ENCODE data around the gene EML4. TPM values are rescaled to one million over a fixed set of nuclear protein-coding genes. Genes with fewer than 3 reads are reported as not detected.

EML4 gene, protein sequence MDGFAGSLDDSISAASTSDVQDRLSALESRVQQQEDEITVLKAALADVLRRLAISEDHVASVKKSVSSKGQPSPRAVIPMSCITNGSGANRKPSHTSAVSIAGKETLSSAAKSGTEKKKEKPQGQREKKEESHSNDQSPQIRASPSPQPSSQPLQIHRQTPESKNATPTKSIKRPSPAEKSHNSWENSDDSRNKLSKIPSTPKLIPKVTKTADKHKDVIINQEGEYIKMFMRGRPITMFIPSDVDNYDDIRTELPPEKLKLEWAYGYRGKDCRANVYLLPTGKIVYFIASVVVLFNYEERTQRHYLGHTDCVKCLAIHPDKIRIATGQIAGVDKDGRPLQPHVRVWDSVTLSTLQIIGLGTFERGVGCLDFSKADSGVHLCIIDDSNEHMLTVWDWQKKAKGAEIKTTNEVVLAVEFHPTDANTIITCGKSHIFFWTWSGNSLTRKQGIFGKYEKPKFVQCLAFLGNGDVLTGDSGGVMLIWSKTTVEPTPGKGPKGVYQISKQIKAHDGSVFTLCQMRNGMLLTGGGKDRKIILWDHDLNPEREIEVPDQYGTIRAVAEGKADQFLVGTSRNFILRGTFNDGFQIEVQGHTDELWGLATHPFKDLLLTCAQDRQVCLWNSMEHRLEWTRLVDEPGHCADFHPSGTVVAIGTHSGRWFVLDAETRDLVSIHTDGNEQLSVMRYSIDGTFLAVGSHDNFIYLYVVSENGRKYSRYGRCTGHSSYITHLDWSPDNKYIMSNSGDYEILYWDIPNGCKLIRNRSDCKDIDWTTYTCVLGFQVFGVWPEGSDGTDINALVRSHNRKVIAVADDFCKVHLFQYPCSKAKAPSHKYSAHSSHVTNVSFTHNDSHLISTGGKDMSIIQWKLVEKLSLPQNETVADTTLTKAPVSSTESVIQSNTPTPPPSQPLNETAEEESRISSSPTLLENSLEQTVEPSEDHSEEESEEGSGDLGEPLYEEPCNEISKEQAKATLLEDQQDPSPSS
- 40.2 and 74.6 TPM in 2 replicates for total RNA-seq

DNA sequence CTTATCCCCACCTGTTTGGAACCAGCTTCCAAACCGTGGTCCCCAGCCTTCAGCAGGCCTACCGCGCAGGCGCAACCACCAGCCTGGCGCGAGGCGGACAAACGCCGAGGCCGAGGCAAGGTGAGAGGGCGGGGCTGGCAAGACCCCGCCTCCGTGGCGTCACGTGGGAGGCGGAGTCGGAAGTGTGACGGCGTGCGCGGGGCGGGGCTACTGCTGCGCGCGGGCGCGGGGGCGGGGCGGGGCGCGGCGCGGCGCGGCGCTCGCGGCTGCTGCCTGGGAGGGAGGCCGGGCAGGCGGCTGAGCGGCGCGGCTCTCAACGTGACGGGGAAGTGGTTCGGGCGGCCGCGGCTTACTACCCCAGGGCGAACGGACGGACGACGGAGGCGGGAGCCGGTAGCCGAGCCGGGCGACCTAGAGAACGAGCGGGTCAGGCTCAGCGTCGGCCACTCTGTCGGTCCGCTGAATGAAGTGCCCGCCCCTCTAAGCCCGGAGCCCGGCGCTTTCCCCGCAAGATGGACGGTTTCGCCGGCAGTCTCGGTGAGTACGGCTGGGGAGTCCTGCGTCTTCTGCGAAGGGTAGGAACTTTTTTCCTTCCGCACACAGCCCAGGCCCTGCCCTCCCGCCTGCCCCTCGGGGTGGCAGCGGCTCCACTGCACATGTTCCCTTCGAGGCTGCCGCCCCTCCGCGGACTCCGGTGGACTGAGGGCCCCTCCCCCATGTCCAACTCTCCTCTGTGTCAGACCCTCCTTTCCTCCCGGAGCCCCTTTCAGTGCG, at the start of gene EML4:
EML4 (plus strand) TSS at position 254 of the 774 bp plus-strand sequence; CDS start at position 513, 259 bp downstream.

GRCh38 chr2:42360890-42361727, 192.0 kb downstream of the EML4 start, which contains the start of gene COX7A2L:
Gene COX7A2L, minus strand, starts transcription at chr2:42361217. Its CDS starts 56 bp downstream, at chr2:42361161.

Other genes with a start within 250 kb of the EML4 start
- gene PKDCC, start 121.3 kb upstream of the EML4 start, total RNA-seq = 55.1 and 129 TPM in 2 replicates
- 194 and 255 TPM in 2 replicates for gene COX7A2L, start 191.9 kb downstream of the EML4 start, total RNA-seq

Data from smooth muscle cell of trachea (primary cell).